Measurements from ENCODE around the gene CEP112.

DNA sequence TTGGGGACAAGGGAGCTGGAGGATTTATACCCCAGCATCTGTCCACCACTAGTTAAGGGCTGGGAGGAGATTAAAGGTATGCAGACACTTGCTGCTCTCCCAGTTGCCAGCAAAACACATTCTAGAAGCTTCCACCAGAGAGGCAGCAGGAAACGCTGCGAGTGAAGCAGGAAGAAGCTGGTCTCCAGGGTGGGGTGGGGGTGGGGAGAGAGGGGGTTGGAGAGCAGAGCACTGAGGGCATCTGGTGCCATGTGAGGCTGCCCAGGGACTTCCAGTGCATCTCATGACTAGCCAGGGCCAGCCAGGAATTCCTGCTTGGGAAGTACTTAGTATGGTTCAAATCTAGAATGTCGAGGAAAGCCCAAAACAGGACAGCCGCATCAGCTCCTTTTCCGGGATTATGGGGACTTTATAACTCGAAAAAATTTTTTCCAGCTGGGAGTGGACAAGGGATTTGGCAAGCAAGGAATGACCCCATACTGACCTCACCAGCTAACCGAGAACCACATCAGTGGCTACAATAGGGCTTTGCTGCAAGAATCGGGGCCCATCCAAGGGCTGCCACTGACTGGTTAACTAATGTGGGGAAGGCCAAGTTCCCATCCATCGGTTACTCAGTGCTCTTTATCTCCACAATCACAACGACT lies 604.3 kb downstream of the CEP112 start:
- TF ChIP-seq POLR2A (IDR thresholded peaks at IDR 0.05; ENCODE audit: extremely low read depth, insufficient read length) (no peak), MYC (IDR thresholded peaks at IDR 0.05; ENCODE audit: low read depth, low read length) (no peak)
- TF ChIP-seq, protein P1, sequence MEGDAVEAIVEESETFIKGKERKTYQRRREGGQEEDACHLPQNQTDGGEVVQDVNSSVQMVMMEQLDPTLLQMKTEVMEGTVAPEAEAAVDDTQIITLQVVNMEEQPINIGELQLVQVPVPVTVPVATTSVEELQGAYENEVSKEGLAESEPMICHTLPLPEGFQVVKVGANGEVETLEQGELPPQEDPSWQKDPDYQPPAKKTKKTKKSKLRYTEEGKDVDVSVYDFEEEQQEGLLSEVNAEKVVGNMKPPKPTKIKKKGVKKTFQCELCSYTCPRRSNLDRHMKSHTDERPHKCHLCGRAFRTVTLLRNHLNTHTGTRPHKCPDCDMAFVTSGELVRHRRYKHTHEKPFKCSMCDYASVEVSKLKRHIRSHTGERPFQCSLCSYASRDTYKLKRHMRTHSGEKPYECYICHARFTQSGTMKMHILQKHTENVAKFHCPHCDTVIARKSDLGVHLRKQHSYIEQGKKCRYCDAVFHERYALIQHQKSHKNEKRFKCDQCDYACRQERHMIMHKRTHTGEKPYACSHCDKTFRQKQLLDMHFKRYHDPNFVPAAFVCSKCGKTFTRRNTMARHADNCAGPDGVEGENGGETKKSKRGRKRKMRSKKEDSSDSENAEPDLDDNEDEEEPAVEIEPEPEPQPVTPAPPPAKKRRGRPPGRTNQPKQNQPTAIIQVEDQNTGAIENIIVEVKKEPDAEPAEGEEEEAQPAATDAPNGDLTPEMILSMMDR (IDR thresholded peaks at IDR 0.05; ENCODE audit: low read depth, low read length): no peak

Data from NB4 (cell line).